Keratinocyte (primary cell): Measurements from ENCODE around the gene KLHL2. TPM values are rescaled to one million over a fixed set of nuclear protein-coding genes. Genes with fewer than 3 reads are reported as not detected.
"Not testable (repeated sequence)": the region's sequence is repeated elsewhere in the genome, so short reads cannot be mapped to it uniquely, and the experiment has no call there.

Experiments used
- DNase-seq: peaks from one replicate; pipeline ENCODE4 v3.0.0-alpha.2; 2011; ENCODE audit warnings: low read depth, missing footprints, low spot score
- FAIRE-seq: peaks from 2 replicates; lab custom pipeline; 2011; peaks lifted over from hg19 to GRCh38; lab: Jason Lieb, UNC
- H2AFZ ChIP-seq: 2 replicates; pipeline ENCODE4 v1.6.0; 2012; ENCODE audit warnings: low read length, control low read depth, inconsistent platforms; ENCODE audit not compliant: control insufficient read depth
- H3K27ac ChIP-seq: 2 replicates; pipeline ENCODE4 v1.5.1; 2011; ENCODE audit warnings: low read length; ENCODE audit not compliant: control insufficient read depth, insufficient read depth
- H3K27me3 ChIP-seq: 3 replicates; pipeline ENCODE4 v1.6.0; 2011; ENCODE audit warnings: low read length; ENCODE audit not compliant: control insufficient read depth, insufficient read depth; ENCODE audit errors: extremely low read depth
- H3K36me3 ChIP-seq, 2 experiments: 2 replicates in 1 of 2; 3 replicates in 1 of 2; pipeline ENCODE4 v1.5.1; 2011; ENCODE audit warnings: low read length in 2 of 2, mild to moderate bottlenecking in 1 of 2; ENCODE audit not compliant: control insufficient read depth in 2 of 2, insufficient read depth in 2 of 2; ENCODE audit errors: extremely low read depth in 1 of 2
- H3K4me1 ChIP-seq: 3 replicates; pipeline ENCODE4 v1.5.1; 2011; ENCODE audit warnings: low read length; ENCODE audit not compliant: control insufficient read depth, insufficient read depth; ENCODE audit errors: extremely low read depth
- H3K4me2 ChIP-seq: 3 replicates; pipeline ENCODE4 v1.6.0; 2011; ENCODE audit warnings: low read depth, low read length; ENCODE audit not compliant: control insufficient read depth, insufficient read depth; ENCODE audit errors: extremely low read depth
- H3K4me3 ChIP-seq, 3 experiments: fragments of 200-600 bp in 1 of 3; sonication (generic) in 1 of 3; 2 replicates in 2 of 3; 3 replicates in 1 of 3; pipeline ENCODE4 v1.5.1; 2011 to 2016; ENCODE audit warnings: low read length in 3 of 3, mild to moderate bottlenecking in 3 of 3, control low read depth in 2 of 3, inconsistent platforms in 1 of 3, low read depth in 1 of 3, mixed read lengths in 1 of 3, mixed run types in 1 of 3, moderate library complexity in 1 of 3; ENCODE audit not compliant: control insufficient read depth in 2 of 3, insufficient read depth in 2 of 3; ENCODE audit errors: extremely low read depth in 1 of 3
- H3K79me2 ChIP-seq: 2 replicates; pipeline ENCODE4 v1.6.0; 2012; ENCODE audit warnings: low read length; ENCODE audit not compliant: control insufficient read depth, insufficient read depth
- H3K9ac ChIP-seq: 3 replicates; pipeline ENCODE4 v1.6.0; 2011; ENCODE audit warnings: low read length; ENCODE audit not compliant: control insufficient read depth, insufficient read depth; ENCODE audit errors: extremely low read depth
- H3K9me1 ChIP-seq: 3 replicates; pipeline ENCODE4 v1.6.0; 2011; ENCODE audit warnings: low read length; ENCODE audit not compliant: control insufficient read depth, insufficient read depth; ENCODE audit errors: extremely low read depth
- H3K9me3 ChIP-seq: 2 replicates; pipeline ENCODE4 v1.5.1; 2012; ENCODE audit warnings: low read depth, low read length; ENCODE audit not compliant: control insufficient read depth
- H4K20me1 ChIP-seq: 3 replicates; pipeline ENCODE4 v1.6.0; 2011; ENCODE audit warnings: low read length; ENCODE audit not compliant: control insufficient read depth, insufficient read depth; ENCODE audit errors: extremely low read depth
- dilution Hi-C: fragments of 300-500 bp; cut with MboI; formaldehyde crosslinking; loops from one replicate; pipeline ENCODE4 v1.7.0; 2020; ENCODE audit warnings: low sequenced_read_pairs; ENCODE audit not compliant: extremely low pct_ligation_motif_present
- polyA plus RNA-seq, 5 experiments: library from polyadenylated mRNA; depleted of rRNA in 3 of 5; stranded (reverse) in 3 of 5; stranded (forward) in 1 of 5; unstranded in 1 of 5; fragments of >200 nt; gene quantifications; 1 replicate in 1 of 5; 2 replicates in 3 of 5; 3 replicates in 1 of 5; pipeline versions ENCODE4 v1.2.1 to v1.2.3, GENCODE V29; 2011 to 2012; ENCODE audit warnings: missing spikeins in 2 of 5, low read depth in 1 of 5, low replicate concordance in 1 of 5

KLHL2 gene
- polyA plus RNA-seq, 1 donor (not counting 4 experiments of a cell fraction or from before 2014, with no cell fraction given): 18.5 TPM

- DNase-seq, H4K20me1 ChIP-seq, H3K27me3 ChIP-seq, H3K79me2 ChIP-seq, H3K9me3 ChIP-seq, H2AFZ ChIP-seq, H3K4me1 ChIP-seq, H3K9ac ChIP-seq, H3K36me3 ChIP-seq, H3K9me1 ChIP-seq, FAIRE-seq, dilution Hi-C loops, H3K4me3 ChIP-seq, H3K4me2 ChIP-seq, H3K27ac ChIP-seq: not testable (repeated sequence)
Measured at GRCh38 chr4:165263466-165263865, 56.1 kb downstream of the KLHL2 start.

- H3K4me1 ChIP-seq, H3K27ac ChIP-seq, FAIRE-seq, dilution Hi-C loops, H3K79me2 ChIP-seq, DNase-seq, H3K27me3 ChIP-seq, H3K4me3 ChIP-seq, H3K9me1 ChIP-seq, H3K9me3 ChIP-seq, H2AFZ ChIP-seq, H3K4me2 ChIP-seq, H3K36me3 ChIP-seq, H3K9ac ChIP-seq, H4K20me1 ChIP-seq: not testable (repeated sequence)
Measured at GRCh38 chr4:165269931-165270330, 62.6 kb downstream of the KLHL2 start.

GRCh38 chr4:165273443-165273842 lies 66.1 kb downstream of the KLHL2 start:
- H3K27ac ChIP-seq, H3K36me3 ChIP-seq, dilution Hi-C loops, H3K9me3 ChIP-seq, H4K20me1 ChIP-seq, H3K4me1 ChIP-seq, H3K9me1 ChIP-seq, H3K4me3 ChIP-seq, DNase-seq, H2AFZ ChIP-seq, H3K9ac ChIP-seq, FAIRE-seq, H3K4me2 ChIP-seq, H3K79me2 ChIP-seq, H3K27me3 ChIP-seq: not testable (repeated sequence)

- H3K9me1 ChIP-seq, H3K79me2 ChIP-seq, H3K27ac ChIP-seq, H3K4me3 ChIP-seq, dilution Hi-C loops, H3K4me2 ChIP-seq, H4K20me1 ChIP-seq, H2AFZ ChIP-seq, FAIRE-seq, H3K9ac ChIP-seq, H3K27me3 ChIP-seq, DNase-seq, H3K36me3 ChIP-seq, H3K4me1 ChIP-seq, H3K9me3 ChIP-seq: not testable (repeated sequence)
Measured at GRCh38 chr4:165275357-165275756, 68.0 kb downstream of the KLHL2 start.

- H4K20me1 ChIP-seq, FAIRE-seq, H3K36me3 ChIP-seq, H3K4me1 ChIP-seq, DNase-seq, dilution Hi-C loops, H3K9me1 ChIP-seq, H3K9me3 ChIP-seq, H3K79me2 ChIP-seq, H2AFZ ChIP-seq, H3K27me3 ChIP-seq, H3K4me2 ChIP-seq, H3K9ac ChIP-seq, H3K27ac ChIP-seq, H3K4me3 ChIP-seq: not testable (repeated sequence)
Measured at GRCh38 chr4:165279531-165279930, 72.2 kb downstream of the KLHL2 start.
